H1 (cell line): ENCODE data around the gene GRK3. TPM values are rescaled to one million over a fixed set of nuclear protein-coding genes. Genes with fewer than 3 reads are reported as not detected.

ENCODE experiments used
- ATF2 ChIP-seq: IDR thresholded peaks from 2 replicates; pipeline ENCODE4 v1.6.1; 2012; ENCODE audit warnings: low read length, inconsistent platforms
- KDM5A ChIP-seq: fragments of 200-600 bp; IDR thresholded peaks from 2 replicates; pipeline ENCODE4 v1.7.1; 2012; ENCODE audit warnings: mild to moderate bottlenecking, low read length, inconsistent platforms, mixed read lengths
- RFX5 ChIP-seq: IDR thresholded peaks from 2 replicates; pipeline ENCODE4 v1.6.1; 2011; ENCODE audit warnings: low read depth, low read length, improper control_type of control experiment, borderline replicate concordance
- RNF2 ChIP-seq: fragments of 200-900, 300-1000 bp; sonication (generic); IDR thresholded peaks from 2 replicates; pipeline ENCODE4 v1.7.1; 2016; ENCODE audit warnings: borderline replicate concordance, low read depth, mild to moderate bottlenecking, antibody characterized with exemption, low read length; ENCODE audit not compliant: poor library complexity, severe bottlenecking; ENCODE audit errors: missing control alignments
- SUZ12 ChIP-seq: fragments of 200-600 bp; sonication (generic); IDR thresholded peaks from 2 replicates; pipeline ENCODE4 v1.6.1; 2012; ENCODE audit warnings: mild to moderate bottlenecking, inconsistent platforms, low read length, moderate library complexity, mixed read lengths
- ZNF274 ChIP-seq: IDR thresholded peaks from 2 replicates; pipeline ENCODE4 v1.7.0; 2012; ENCODE audit warnings: low read length, borderline replicate concordance; ENCODE audit errors: extremely low read depth
- polyA plus RNA-seq, 7 experiments: library from polyadenylated mRNA; depleted of rRNA in 3 of 7; stranded (reverse) in 5 of 7; unstranded in 2 of 7; fragments of >200 nt in 5 of 7; fragments of 200-250 nt in 2 of 7; gene quantifications; 1 replicate in 5 of 7; 2 replicates in 1 of 7; 4 replicates in 1 of 7; pipeline versions ENCODE4 v1.2.1 to v1.2.3, GENCODE V29; 2011 to 2013; ENCODE audit warnings: missing spikeins in 2 of 7, mixed read lengths in 2 of 7
- total RNA-seq: library from RNA; stranded (reverse); fragmentation: NEBNext Ultra II Directional; extraction: Animal tissue kit (Norgen Biotek cat#: 25700); gene quantifications from 2 replicates; pipeline ENCODE4 v1.2.1, GENCODE V29; 2021

The GRK3 gene
- total and polyA plus RNA-seq, 2 of the 8 experiments (the other 6 are each of a cell fraction or from before 2014, with no cell fraction given) = 7.5 to 35.3 TPM

GRCh38 chr22:25564979-25565677 lies 653 bp downstream of the GRK3 start (continued):
- TF ChIP-seq KDM5A (no peak), ATF2 (no peak), RNF2 (no peak), RFX5 (no peak), ZNF274 (no peak), SUZ12 (peak; percentile 31; the same call in 1 of the 2 replicates)
- TF ChIP-seq, all 59 proteins: peak for 14
